Loucy (cell line): ENCODE results near the gene ZNF85.
"Not testable (repeated sequence)": the region's sequence is repeated elsewhere in the genome, so short reads cannot be mapped to it uniquely, and the experiment has no call there.

Experiments used
- H2AFZ ChIP-seq: fragments of 200-600 bp; sonication (generic); 2 replicates; pipeline ENCODE4 v1.6.0; 2016; ENCODE audit warnings: antibody characterized with exemption, mild to moderate bottlenecking, low read length, moderate library complexity
- H3F3A ChIP-seq: fragments of 200-600 bp; 2 replicates; pipeline ENCODE4 v1.6.0; 2016; ENCODE audit warnings: antibody characterized with exemption, low read depth, mild to moderate bottlenecking
- H3K27me3 ChIP-seq: fragments of 200-600 bp; sonication (generic); 2 replicates; pipeline ENCODE4 v1.6.1; 2014; ENCODE audit warnings: low read length, mild to moderate bottlenecking; ENCODE audit not compliant: insufficient read depth, poor library complexity, severe bottlenecking
- H3K36me3 ChIP-seq: fragments of 200-600 bp; sonication (generic); 2 replicates; pipeline ENCODE4 v1.6.1; 2016; ENCODE audit warnings: low read length; ENCODE audit not compliant: insufficient read depth
- H3K4me1 ChIP-seq: fragments of 200-600 bp; sonication (generic); 2 replicates; pipeline ENCODE4 v1.5.1; 2014; ENCODE audit warnings: low read length, mild to moderate bottlenecking; ENCODE audit not compliant: insufficient read depth, poor library complexity, severe bottlenecking
- H3K4me2 ChIP-seq: fragments of 200-600 bp; sonication (generic); 2 replicates; pipeline ENCODE4 v1.6.0; 2014; ENCODE audit warnings: antibody characterized with exemption, low read length, low read depth, mild to moderate bottlenecking; ENCODE audit not compliant: poor library complexity, severe bottlenecking
- H3K4me3 ChIP-seq: fragments of 200-600 bp; sonication (generic); 2 replicates; pipeline ENCODE4 v1.5.1; 2014; ENCODE audit warnings: low read length, mild to moderate bottlenecking, mixed read lengths; ENCODE audit not compliant: poor library complexity, severe bottlenecking
- H3K79me2 ChIP-seq: fragments of 200-600 bp; sonication (generic); 2 replicates; pipeline ENCODE4 v1.6.1; 2014; ENCODE audit warnings: low read length; ENCODE audit not compliant: insufficient read depth
- H3K9ac ChIP-seq: fragments of 200-600 bp; sonication (generic); 2 replicates; pipeline ENCODE4 v1.6.0; 2014; ENCODE audit warnings: mild to moderate bottlenecking, low read depth, low read length, moderate library complexity; ENCODE audit not compliant: poor library complexity, severe bottlenecking
- H3K9me2 ChIP-seq: fragments of 200-600 bp; sonication (generic); replicated peaks from 2 replicates; pipeline ENCODE4 v1.6.1; 2016; ENCODE audit warnings: low read depth, low read length, mixed read lengths
- H3K9me3 ChIP-seq: fragments of 200-600 bp; sonication (generic); 2 replicates; pipeline ENCODE4 v1.6.1; 2014; ENCODE audit warnings: mild to moderate bottlenecking, antibody characterized with exemption, low read length, low read depth; ENCODE audit not compliant: insufficient read depth
- H4K20me1 ChIP-seq: fragments of 200-600 bp; sonication (generic); 2 replicates; pipeline ENCODE4 v1.6.0; 2014; ENCODE audit warnings: antibody characterized with exemption, low read length, mild to moderate bottlenecking; ENCODE audit not compliant: insufficient read depth, poor library complexity, severe bottlenecking
- CTCF ChIP-seq: fragments of 200-600 bp; sonication (generic); conservative IDR thresholded peaks from 2 replicates; pipeline ENCODE4 v1.5.1; 2014; ENCODE audit warnings: mild to moderate bottlenecking, antibody characterized with exemption, low read length
- EZH2phosphoT487 ChIP-seq: fragments of 200-600 bp; IDR thresholded peaks from 2 replicates; pipeline ENCODE4 v1.6.1; 2018; ENCODE audit warnings: antibody characterized with exemption, mild to moderate bottlenecking, moderate library complexity, borderline replicate concordance

ZNF85 gene

GRCh38 chr19:20969898-20970297 lies 46.8 kb downstream of the ZNF85 start:
- Histone ChIP-seq H3K9ac (no peak overlapping the region), H3K4me3 (no peak overlapping the region), H4K20me1 (no peaks in the 10 kb centered on the region), H3K9me3 (peaks cover 3% of the 10 kb centered on the region; the same call in 1 of the 2 replicates), H3K27me3 (no peaks in the 10 kb centered on the region), H3F3A (no peaks in the 10 kb centered on the region), H3K79me2 (no peaks in the 10 kb centered on the region), H3K9me2 (no peaks in the 10 kb centered on the region), H3K4me1 (no peaks in the 10 kb centered on the region), H3K4me2 (no peak overlapping the region), H2AFZ (no peak overlapping the region), H3K36me3 (no peaks in the 10 kb centered on the region)
- no peak for TF ChIP-seq CTCF

- not testable (repeated sequence) for H3K4me1 ChIP-seq, H3K36me3 ChIP-seq, H3K27me3 ChIP-seq, H3K9ac ChIP-seq, H3K9me3 ChIP-seq, H2AFZ ChIP-seq, H3K9me2 ChIP-seq, H4K20me1 ChIP-seq, H3K79me2 ChIP-seq, H3K4me2 ChIP-seq, H3F3A ChIP-seq, H3K4me3 ChIP-seq
Observed at GRCh38 chr19:20992788-20993187, 69.7 kb downstream of the ZNF85 start.

- TF ChIP-seq CTCF (no peak), EZH2phosphoT487 (no peak)
- Histone ChIP-seq H3K79me2 (peaks cover 16% of the 10 kb centered on the region), H4K20me1 (no peaks in the 10 kb centered on the region), H3K36me3 (no peaks in the 10 kb centered on the region), H3K27me3 (no peaks in the 10 kb centered on the region), H3K4me2 (peak overlapping the region; percentile 92), H3K4me3 (peak overlapping the region; percentile 92), H3K9ac (peak overlapping the region; percentile 93), H3K9me3 (no peaks in the 10 kb centered on the region), H3F3A (no peaks in the 10 kb centered on the region), H3K9me2 (no peaks in the 10 kb centered on the region), H3K4me1 (peaks cover 9% of the 10 kb centered on the region), H2AFZ (peak overlapping the region; percentile 96)
Observed at GRCh38 chr19:20999731-21000352, 76.8 kb downstream of the ZNF85 start.
